H1 (cell line): ENCODE measurements around the gene LARP6. TPM values are rescaled to one million over a fixed set of nuclear protein-coding genes. Genes with fewer than 3 reads are reported as not detected.

Experiments
- USF2 ChIP-seq: IDR thresholded peaks from 2 replicates; pipeline ENCODE4 v1.6.1; 2011; ENCODE audit warnings: low read length, improper control_type of control experiment
- polyA plus RNA-seq, 7 experiments: library from polyadenylated mRNA; depleted of rRNA in 3 of 7; stranded (reverse) in 5 of 7; unstranded in 2 of 7; fragments of >200 nt in 5 of 7; fragments of 200-250 nt in 2 of 7; gene quantifications; 1 replicate in 5 of 7; 2 replicates in 1 of 7; 4 replicates in 1 of 7; pipeline versions ENCODE4 v1.2.1 to v1.2.3, GENCODE V29; 2011 to 2013; ENCODE audit warnings: missing spikeins in 2 of 7, mixed read lengths in 2 of 7
- total RNA-seq: library from RNA; stranded (reverse); fragmentation: NEBNext Ultra II Directional; extraction: Animal tissue kit (Norgen Biotek cat#: 25700); gene quantifications from 2 replicates; pipeline ENCODE4 v1.2.1, GENCODE V29; 2021

Gene LARP6
- total and polyA plus RNA-seq, 2 of the 8 experiments (the other 6 are each of a cell fraction or from before 2014, with no cell fraction given): 21.0 to 24.7 TPM

GRCh38 chr15:70832176-70832575 lies 21.8 kb downstream of the LARP6 start (continued):
- no peak for TF ChIP-seq USF2
